MCF 10A (cell line): Measurements from ENCODE around the gene ROM1. TPM values are rescaled to one million over a fixed set of nuclear protein-coding genes. Genes with fewer than 3 reads are reported as not detected.

Experiments
- Bru-seq: library from RNA; stranded (reverse); fragments of 400-500 nt; gene quantifications from one replicate; lab custom pipeline; 2021; lab: Mats Ljungman, UMichigan
- BruChase-seq, 2 experiments: library from RNA; stranded (reverse); fragments of 400-500 nt; gene quantifications; one replicate each; lab custom pipeline; 2021; lab: Mats Ljungman, UMichigan
- BruUV-seq: library from RNA; stranded (reverse); fragments of 400-500 nt; replicated peaks from 2 replicates; lab custom pipeline; 2021; lab: Mats Ljungman, UMichigan
- CTCF ChIA-PET: fragments of 300-600 bp; sonication (Branson Sonifier 250); formaldehyde crosslinking; extraction: SDS; loops from one replicate; lab custom pipeline; 2021; ENCODE audit warnings: antibody characterized with exemption, inconsistent platforms; lab: Yijun Ruan, JAX
- POLR2A ChIA-PET: fragments of 300-600, 350-650 bp; sonication (Branson Sonifier 250); formaldehyde crosslinking; extraction: SDS; loops from one replicate; lab custom pipeline; 2020; ENCODE audit warnings: antibody characterized with exemption, inconsistent platforms; lab: Yijun Ruan, JAX
- DNase-seq: peaks from one replicate; pipeline ENCODE4 v3.0.0-alpha.2; 2018; ENCODE audit not compliant: unreplicated experiment
- H3K27ac Mint-ChIP-seq: one replicate; pipeline ENCODE4 v1.8.0; 2022; ENCODE audit warnings: mild to moderate bottlenecking, low read depth, mixed read lengths; ENCODE audit not compliant: unreplicated experiment
- H3K27me3 Mint-ChIP-seq: one replicate; pipeline ENCODE4 v1.8.0; 2022; ENCODE audit warnings: mixed read lengths; ENCODE audit not compliant: insufficient read depth, unreplicated experiment
- H3K36me3 Mint-ChIP-seq: one replicate; pipeline ENCODE4 v1.8.0; 2022; ENCODE audit warnings: mild to moderate bottlenecking, moderate library complexity, mixed read lengths; ENCODE audit not compliant: insufficient read depth, unreplicated experiment
- H3K4me1 Mint-ChIP-seq: one replicate; pipeline ENCODE4 v1.8.0; 2022; ENCODE audit warnings: mixed read lengths; ENCODE audit not compliant: insufficient read depth, unreplicated experiment
- H3K4me3 Mint-ChIP-seq: one replicate; pipeline ENCODE4 v1.8.0; 2022; ENCODE audit warnings: mild to moderate bottlenecking, moderate library complexity, mixed read lengths; ENCODE audit not compliant: unreplicated experiment
- H3K9me3 Mint-ChIP-seq: one replicate; pipeline ENCODE4 v1.8.0; 2022; ENCODE audit warnings: mixed read lengths; ENCODE audit not compliant: unreplicated experiment
- intact Hi-C: fragments of 100-400 bp; cut with micrococcal nuclease; formaldehyde crosslinking; loops from 2 replicates; pipeline ENCODE4 v1.14.1; 2022
- long read RNA-seq: library from polyadenylated mRNA; stranded (forward); transcript quantifications from one replicate; pipeline ENCODE4 v2.0.0, GENCODE V29; 2022
- total RNA-seq: library from RNA; stranded (reverse); gene quantifications from 2 replicates; pipeline ENCODE4 v1.2.3, GENCODE V29; 2022
- TF ChIP-seq, protein P1 (sequence below): fragments of 200-600 bp; IDR thresholded peaks from one replicate; pipeline ENCODE4 v1.8.0; 2022; ENCODE audit warnings: antibody characterized with exemption, mild to moderate bottlenecking; ENCODE audit not compliant: unreplicated experiment

ROM1 gene, protein sequence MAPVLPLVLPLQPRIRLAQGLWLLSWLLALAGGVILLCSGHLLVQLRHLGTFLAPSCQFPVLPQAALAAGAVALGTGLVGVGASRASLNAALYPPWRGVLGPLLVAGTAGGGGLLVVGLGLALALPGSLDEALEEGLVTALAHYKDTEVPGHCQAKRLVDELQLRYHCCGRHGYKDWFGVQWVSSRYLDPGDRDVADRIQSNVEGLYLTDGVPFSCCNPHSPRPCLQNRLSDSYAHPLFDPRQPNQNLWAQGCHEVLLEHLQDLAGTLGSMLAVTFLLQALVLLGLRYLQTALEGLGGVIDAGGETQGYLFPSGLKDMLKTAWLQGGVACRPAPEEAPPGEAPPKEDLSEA
- total RNA-seq: 2.5 and 2.9 TPM in 2 replicates
- Bru-seq, nascent RNA: percentile 19 among the genes with signal in this experiment
- percentile 37 among the genes with signal in this experiment for BruChase-seq, experiment 1, labeled RNA remaining after a 6-hour chase
- BruChase-seq, experiment 2, labeled RNA remaining after a 2-hour chase: percentile 24 among the genes with signal in this experiment
- long read RNA-seq, partial matches to known transcripts: 0 of 9 reads
- long read RNA-seq, other reads (novel, unspliced or antisense): 8 of 9 reads

DNA sequence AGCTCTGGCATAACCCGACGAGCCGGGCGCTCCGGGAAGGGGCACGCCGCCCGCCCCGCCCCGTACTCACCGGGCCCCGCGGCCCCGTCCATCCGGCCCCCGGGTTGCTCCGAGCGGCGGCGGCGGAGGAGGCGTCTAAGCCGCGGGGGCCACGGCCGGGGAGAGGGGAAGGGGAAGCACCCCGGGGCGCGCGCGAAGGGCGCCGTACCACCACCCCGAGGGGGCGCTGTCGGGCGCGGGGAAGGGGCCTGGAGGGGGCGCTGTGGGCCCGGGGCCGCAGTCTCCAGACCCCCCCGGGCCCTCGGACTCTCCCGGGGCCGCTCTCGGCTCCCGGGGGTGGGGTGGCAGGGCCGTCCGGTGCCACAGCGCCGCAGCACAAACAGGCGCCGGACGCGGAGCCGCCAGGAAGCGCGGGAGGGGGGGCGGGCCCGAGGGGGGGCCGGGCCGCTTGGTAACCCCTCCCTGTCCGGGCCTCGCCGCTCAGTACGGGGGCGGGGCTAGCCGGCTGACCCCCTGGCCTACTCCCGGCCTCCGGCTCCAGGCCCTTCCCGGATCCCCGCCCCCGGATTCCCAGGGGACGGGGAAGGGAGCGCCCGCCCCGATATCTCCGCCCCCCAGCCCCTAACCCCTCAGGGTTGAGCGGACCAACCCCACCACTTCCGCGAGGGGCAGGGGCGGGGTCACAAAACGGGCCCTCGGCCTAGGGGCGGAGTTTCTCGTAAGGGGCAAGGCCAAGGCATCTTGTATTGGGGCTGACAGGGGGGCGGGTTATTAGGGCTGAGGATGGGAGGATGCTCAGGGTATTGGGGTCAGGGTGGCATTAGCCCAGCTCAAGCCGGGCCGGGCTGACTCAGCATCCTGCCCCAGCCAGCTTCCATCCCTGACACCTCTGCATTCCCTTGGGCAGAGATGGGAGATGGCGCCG is at the start of gene ROM1, which contains the start of gene EML3:
Gene ROM1 (plus strand): TSS at position 892 of the 925 bp plus-strand sequence. CDS start 25 bp downstream, at position 917.
Gene EML3 (minus strand): TSS at position 410 of the 925 bp plus-strand sequence. CDS start 318 bp downstream, at position 92.
- intact Hi-C loops: loop anchor here (2.0 to 5.0 kb wide), 4 partner anchors 20 to 82 kb away; partner anchors contain the start of genes EEF1G and GANAB
- H3K36me3 Mint-ChIP-seq: peaks cover 31% of the 10 kb centered on the region
- TF ChIP-seq, protein P1, sequence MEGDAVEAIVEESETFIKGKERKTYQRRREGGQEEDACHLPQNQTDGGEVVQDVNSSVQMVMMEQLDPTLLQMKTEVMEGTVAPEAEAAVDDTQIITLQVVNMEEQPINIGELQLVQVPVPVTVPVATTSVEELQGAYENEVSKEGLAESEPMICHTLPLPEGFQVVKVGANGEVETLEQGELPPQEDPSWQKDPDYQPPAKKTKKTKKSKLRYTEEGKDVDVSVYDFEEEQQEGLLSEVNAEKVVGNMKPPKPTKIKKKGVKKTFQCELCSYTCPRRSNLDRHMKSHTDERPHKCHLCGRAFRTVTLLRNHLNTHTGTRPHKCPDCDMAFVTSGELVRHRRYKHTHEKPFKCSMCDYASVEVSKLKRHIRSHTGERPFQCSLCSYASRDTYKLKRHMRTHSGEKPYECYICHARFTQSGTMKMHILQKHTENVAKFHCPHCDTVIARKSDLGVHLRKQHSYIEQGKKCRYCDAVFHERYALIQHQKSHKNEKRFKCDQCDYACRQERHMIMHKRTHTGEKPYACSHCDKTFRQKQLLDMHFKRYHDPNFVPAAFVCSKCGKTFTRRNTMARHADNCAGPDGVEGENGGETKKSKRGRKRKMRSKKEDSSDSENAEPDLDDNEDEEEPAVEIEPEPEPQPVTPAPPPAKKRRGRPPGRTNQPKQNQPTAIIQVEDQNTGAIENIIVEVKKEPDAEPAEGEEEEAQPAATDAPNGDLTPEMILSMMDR: peak; percentile 100
- peak within 1 kb of the TSS; percentile 80 for H3K27ac Mint-ChIP-seq
- no peaks in the 10 kb centered on the region for H3K9me3 Mint-ChIP-seq
- peak; percentile 89 for DNase-seq
- H3K4me1 Mint-ChIP-seq: peaks cover 15% of the 10 kb centered on the region
- CTCF ChIA-PET: interaction anchor here (0.6 to 4.2 kb wide), 18 partner anchors 8 to 220 kb away, joined by 3 to 39 read pairs (median 5); partner anchors contain the start of genes B3GAT3, MTA2 and TUT1
- BruUV-seq: no TSS peak
- POLR2A ChIA-PET: interaction anchor here (0.6 to 8.4 kb wide), 20 partner anchors 9 to 1074 kb away, joined by 3 to 98 read pairs (median 4); partner anchors contain the start of genes B3GAT3, C11orf98, CSKMT and INTS5
- no peaks in the 10 kb centered on the region for H3K27me3 Mint-ChIP-seq
- H3K4me3 Mint-ChIP-seq: peak within 1 kb of the TSS; percentile 90

GRCh38 chr11:62565100-62565802 is 47.8 kb upstream of the ROM1 start:
- H3K4me3 Mint-ChIP-seq: no peak overlapping the region
- POLR2A ChIA-PET: interaction anchor here (0.6 to 2.0 kb wide), 8 partner anchors 9 to 316 kb away, joined by 3 to 11 read pairs (median 4); partner anchors contain the start of genes AHNAK, EEF1G and TUT1
- CTCF ChIA-PET: interaction anchor here (0.6 to 2.0 kb wide), 4 partner anchors 58 to 214 kb away, joined by 3 to 6 read pairs (median 4); no protein-coding TSS in a partner anchor

DNA sequence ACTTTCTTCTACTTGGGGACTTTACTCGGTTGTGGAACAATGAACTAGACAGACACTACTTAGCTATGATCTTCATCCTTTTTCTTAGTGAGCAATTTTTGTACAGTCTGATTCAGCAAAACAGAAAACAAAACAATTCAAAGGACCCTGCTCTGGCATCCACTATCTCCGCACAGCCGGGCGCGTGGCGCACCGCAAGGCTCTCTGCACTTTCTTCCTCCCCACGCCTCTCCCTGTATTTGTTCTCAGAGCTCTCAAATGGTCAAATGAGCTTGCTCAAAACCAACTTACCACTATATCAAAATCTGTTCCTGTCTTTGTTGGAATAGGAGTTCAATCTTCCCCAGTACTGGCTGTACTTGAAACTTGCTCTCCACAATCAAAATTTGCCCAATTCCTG is 46.8 kb upstream of the ROM1 start:
- intact Hi-C loops: no loop called here
- no peak overlapping the region for H3K4me3 Mint-ChIP-seq
- no peaks in the 10 kb centered on the region for H3K27me3 Mint-ChIP-seq
- TF ChIP-seq, protein P1: no peak
- ChIA-PET CTCF (interaction anchor here (0.6 to 2.0 kb wide), 7 partner anchors 45 to 215 kb away, joined by 3 to 6 read pairs (median 3); partner anchors contain the start of genes LRRN4CL and POLR2G), POLR2A (interaction anchor here (1.1 to 1.8 kb wide), 3 partner anchors 9 to 21 kb away, joined by 3 to 8 read pairs (median 8); partner anchors contain the start of gene AHNAK)
- no peak for DNase-seq
- peaks cover 98% of the 10 kb centered on the region for H3K36me3 Mint-ChIP-seq
- BruUV-seq: no TSS peak
- peak overlapping the region; percentile 74 for H3K27ac Mint-ChIP-seq
- H3K4me1 Mint-ChIP-seq: peaks cover 37% of the 10 kb centered on the region
- H3K9me3 Mint-ChIP-seq: no peaks in the 10 kb centered on the region

More at GRCh38 chr11:62565100-62565802, 47.8 kb upstream of the ROM1 start:
- no peaks in the 10 kb centered on the region for H3K27me3 Mint-ChIP-seq
- TF ChIP-seq, protein P1: no peak
- peak overlapping the region; percentile 16 for H3K27ac Mint-ChIP-seq
- peaks cover 98% of the 10 kb centered on the region for H3K36me3 Mint-ChIP-seq
- no peaks in the 10 kb centered on the region for H3K9me3 Mint-ChIP-seq
- peaks cover 41% of the 10 kb centered on the region for H3K4me1 Mint-ChIP-seq
- DNase-seq: no peak
- intact Hi-C loops: no loop called here
- BruUV-seq: no TSS peak
